Activated CD8-positive, alpha-beta T cell treated with anti-CD3 and anti-CD28 coated beads, Interleukin-2, amount 10 ng/mL, durations not matched to agents 7 days and 5 days (primary cell): ENCODE measurements around the gene PLAGL2. TPM values are rescaled to one million over a fixed set of nuclear protein-coding genes. Genes with fewer than 3 reads are reported as not detected.
A peak's percentile ranks its signal among the peaks of the same experiment; 100 is the strongest.

ENCODE experiments used
- ATAC-seq: fragments of 150-1000 bp; cut with Tn5 transposase; one replicate; pipeline ENCODE4 v1.10.0; 2021; ENCODE audit warnings: moderate library complexity
- CTCF ChIA-PET: fragments of 350-600 bp; sonication (Branson Sonifier 250); formaldehyde crosslinking; loops from one replicate; lab custom pipeline; 2021; ENCODE audit warnings: antibody characterized with exemption; lab: Charles Lee
- POLR2A ChIA-PET: fragments of 350-600 bp; sonication (Branson Sonifier 250); formaldehyde crosslinking; loops from one replicate; lab custom pipeline; 2021; ENCODE audit warnings: antibody characterized with exemption; lab: Charles Lee
- DNase-seq: peaks from one replicate; pipeline ENCODE4 v3.0.0-alpha.2; 2020
- H3K27ac Mint-ChIP-seq: one replicate; pipeline ENCODE4 v1.8.0; 2021; ENCODE audit warnings: mild to moderate bottlenecking, mixed read lengths
- H3K27me3 Mint-ChIP-seq: one replicate; pipeline ENCODE4 v1.8.0; 2021; ENCODE audit warnings: low read depth, mixed read lengths
- H3K36me3 Mint-ChIP-seq: one replicate; pipeline ENCODE4 v1.8.0; 2021; ENCODE audit warnings: low read depth, mixed read lengths
- H3K4me1 Mint-ChIP-seq: one replicate; pipeline ENCODE4 v1.8.0; 2021; ENCODE audit warnings: low read depth, mixed read lengths
- H3K4me3 Mint-ChIP-seq: one replicate; pipeline ENCODE4 v1.8.0; 2021; ENCODE audit warnings: mild to moderate bottlenecking, mixed read lengths
- H3K9me3 Mint-ChIP-seq: one replicate; pipeline ENCODE4 v1.8.0; 2022; ENCODE audit warnings: mixed read lengths; ENCODE audit not compliant: insufficient read depth
- total RNA-seq, 2 experiments: library from RNA; stranded (reverse); gene quantifications; one replicate each; pipeline ENCODE4 v1.2.3, GENCODE V29; 2021

Gene PLAGL2
- total RNA-seq, 2 experiments from 2014 or later, result 21.9 to 22.9 TPM

GRCh38 chr20:32167552-32167951 is 40.0 kb downstream of the PLAGL2 start:
- no peak overlapping the region for H3K4me3 Mint-ChIP-seq
- ATAC-seq (no peak), DNase-seq (no peak)
- ChIA-PET POLR2A (no interaction called here), CTCF (no interaction called here)
- no peak overlapping the region for H3K27ac Mint-ChIP-seq
- H3K36me3 Mint-ChIP-seq, result peaks cover 25% of the 10 kb centered on the region
- no peaks in the 10 kb centered on the region for H3K9me3 Mint-ChIP-seq
- peaks cover 2% of the 10 kb centered on the region for H3K4me1 Mint-ChIP-seq
- no peaks in the 10 kb centered on the region for H3K27me3 Mint-ChIP-seq

GRCh38 chr20:32165836-32166545 is 41.6 kb downstream of the PLAGL2 start:
- Mint-ChIP-seq H3K4me1 (peaks cover 2% of the 10 kb centered on the region), H3K27ac (no peak overlapping the region), H3K9me3 (no peaks in the 10 kb centered on the region), H3K4me3 (no peak overlapping the region), H3K36me3 (peaks cover 40% of the 10 kb centered on the region), H3K27me3 (no peaks in the 10 kb centered on the region)
- ChIA-PET POLR2A (no interaction called here), CTCF (no interaction called here)
- no peak for DNase-seq
- no peak for ATAC-seq

DNA sequence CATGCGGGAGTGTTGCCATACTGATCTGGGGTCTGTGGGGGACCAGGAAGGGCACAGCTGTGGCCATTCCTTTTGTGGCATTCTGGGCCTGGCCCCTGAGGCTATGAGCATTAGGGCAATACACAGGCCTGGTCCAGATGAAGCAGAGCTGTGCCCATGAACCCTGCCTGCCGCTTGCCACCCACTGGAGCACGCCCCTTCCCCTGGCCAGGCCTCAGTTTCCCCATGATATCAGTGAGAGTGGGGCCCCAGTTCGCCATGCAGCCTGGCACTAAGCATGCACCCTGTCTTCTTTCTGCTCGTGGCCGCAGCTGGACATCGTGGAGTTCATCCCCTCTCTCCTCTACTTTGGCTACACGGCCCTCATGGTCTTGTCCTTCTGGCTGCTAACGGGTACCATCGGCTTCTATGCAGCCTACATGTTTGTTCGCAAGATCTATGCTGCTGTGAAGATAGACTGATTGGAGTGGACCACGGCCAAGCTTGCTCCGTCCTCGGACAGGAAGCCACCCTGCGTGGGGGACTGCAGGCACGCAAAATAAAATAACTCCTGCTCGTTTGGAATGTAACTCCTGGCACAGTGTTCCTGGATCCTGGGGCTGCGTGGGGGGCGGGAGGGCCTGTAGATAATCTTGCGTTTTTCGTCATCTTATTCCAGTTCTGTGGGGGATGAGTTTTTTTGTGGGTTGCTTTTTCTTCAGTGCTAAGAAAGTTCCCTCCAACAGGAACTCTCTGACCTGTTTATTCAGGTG is 42.4 kb downstream of the PLAGL2 start:
- Mint-ChIP-seq H3K9me3 (no peaks in the 10 kb centered on the region), H3K36me3 (peaks cover 46% of the 10 kb centered on the region), H3K27ac (no peak overlapping the region), H3K4me1 (peaks cover 2% of the 10 kb centered on the region), H3K4me3 (no peak overlapping the region), H3K27me3 (no peaks in the 10 kb centered on the region)
- no peak for ATAC-seq
- ChIA-PET CTCF (no interaction called here), POLR2A (interaction anchor here (0.8 kb wide), 1 partner anchor 28 kb away, joined by 3 read pairs; no protein-coding TSS in a partner anchor)
- no peak for DNase-seq

DNA sequence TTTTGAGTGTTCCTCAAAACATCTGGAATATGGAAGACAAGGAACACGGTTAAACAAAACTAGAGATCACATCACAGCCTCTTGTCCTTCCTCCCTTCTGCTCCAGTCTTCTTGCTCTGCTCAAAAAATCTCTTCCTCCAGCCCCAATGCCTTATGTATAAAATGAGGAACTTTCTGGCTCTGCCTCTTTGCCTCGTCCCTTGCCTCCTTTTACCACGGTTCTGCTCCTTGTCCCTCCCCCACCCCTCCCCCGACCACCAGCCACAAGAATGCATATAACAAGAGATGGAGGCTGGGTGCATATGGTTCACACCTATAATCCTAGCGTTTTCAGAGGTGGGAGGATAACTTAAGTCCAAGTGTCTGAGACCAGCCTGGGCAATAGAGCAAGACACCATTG is 43.6 kb downstream of the PLAGL2 start:
- Mint-ChIP-seq H3K9me3 (no peaks in the 10 kb centered on the region), H3K4me1 (peaks cover 2% of the 10 kb centered on the region), H3K27me3 (no peaks in the 10 kb centered on the region), H3K27ac (no peak overlapping the region), H3K36me3 (peaks cover 56% of the 10 kb centered on the region), H3K4me3 (no peak overlapping the region)
- CTCF ChIA-PET, result no interaction called here
- POLR2A ChIA-PET, result interaction anchor here (0.8 kb wide), 1 partner anchor 30 kb away, joined by 3 read pairs; no protein-coding TSS in a partner anchor
- DNase-seq (no peak), ATAC-seq (no peak)

DNA sequence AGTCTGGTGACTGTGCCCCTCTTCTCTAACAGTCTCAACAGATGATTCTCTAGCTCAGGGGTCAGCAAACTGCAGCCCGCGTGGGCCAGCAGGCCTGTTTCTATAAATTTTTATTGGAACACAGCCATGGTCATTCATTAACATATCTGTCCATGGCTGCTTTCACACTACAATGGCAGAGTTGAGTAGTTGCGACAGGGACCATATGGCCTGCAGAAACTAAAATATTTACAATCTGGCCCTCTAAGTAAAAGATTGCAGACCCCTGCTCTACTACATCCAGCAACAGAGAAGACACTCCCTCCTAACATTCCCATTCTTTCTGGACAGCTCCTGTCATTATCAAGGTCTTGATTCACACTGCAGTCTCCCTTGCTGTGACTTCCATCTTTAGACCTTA is 45.2 kb downstream of the PLAGL2 start:
- DNase-seq (no peak), ATAC-seq (no peak)
- Mint-ChIP-seq H3K36me3 (peaks cover 65% of the 10 kb centered on the region), H3K4me1 (peaks cover 2% of the 10 kb centered on the region), H3K27ac (no peak overlapping the region), H3K27me3 (no peaks in the 10 kb centered on the region), H3K9me3 (no peaks in the 10 kb centered on the region), H3K4me3 (no peak overlapping the region)
- ChIA-PET POLR2A (no interaction called here), CTCF (no interaction called here)

DNA sequence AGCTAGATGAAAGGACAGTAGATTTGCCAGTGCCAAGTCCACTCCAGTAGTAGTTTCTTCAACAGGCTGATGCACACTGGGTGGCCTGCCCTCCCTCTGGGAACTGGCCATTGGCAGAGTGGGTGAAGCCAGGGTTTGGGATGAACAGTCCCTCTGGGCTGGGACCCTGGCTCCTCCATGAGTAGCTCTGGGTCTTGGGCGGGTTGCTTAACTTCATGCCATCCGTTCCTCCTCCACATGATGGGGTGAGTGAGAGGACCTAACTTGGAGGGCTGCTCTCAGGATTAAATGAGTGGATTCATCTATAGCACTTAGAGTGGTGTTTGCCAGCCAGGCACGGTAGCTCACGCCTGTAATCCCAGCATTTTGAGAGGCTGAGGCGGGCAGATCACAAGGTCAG is 47.2 kb downstream of the PLAGL2 start:
- no peak overlapping the region for H3K27ac Mint-ChIP-seq
- peaks cover 56% of the 10 kb centered on the region for H3K36me3 Mint-ChIP-seq
- no peaks in the 10 kb centered on the region for H3K4me1 Mint-ChIP-seq
- ChIA-PET POLR2A (interaction anchor here (0.6 kb wide), 1 partner anchor 93 kb away, joined by 3 read pairs; no protein-coding TSS in a partner anchor), CTCF (no interaction called here)
- H3K4me3 Mint-ChIP-seq, result no peak overlapping the region
- H3K27me3 Mint-ChIP-seq, result no peaks in the 10 kb centered on the region
- H3K9me3 Mint-ChIP-seq, result no peaks in the 10 kb centered on the region
- DNase-seq, result no peak
- ATAC-seq, result no peak

GRCh38 chr20:32159766-32160221 is 47.7 kb downstream of the PLAGL2 start:
- Mint-ChIP-seq H3K27ac (no peak overlapping the region), H3K4me1 (no peaks in the 10 kb centered on the region), H3K27me3 (no peaks in the 10 kb centered on the region), H3K4me3 (no peak overlapping the region), H3K36me3 (peaks cover 55% of the 10 kb centered on the region), H3K9me3 (no peaks in the 10 kb centered on the region)
- ATAC-seq, result no peak
- CTCF ChIA-PET, result no interaction called here
- POLR2A ChIA-PET, result interaction anchor here (0.6 kb wide), 1 partner anchor 35 kb away, joined by 4 read pairs; no protein-coding TSS in a partner anchor
- no peak for DNase-seq

- no peak for DNase-seq
- Mint-ChIP-seq H3K27ac (no peak overlapping the region), H3K4me1 (no peaks in the 10 kb centered on the region), H3K27me3 (no peaks in the 10 kb centered on the region), H3K4me3 (no peak overlapping the region), H3K9me3 (no peaks in the 10 kb centered on the region), H3K36me3 (peaks cover 55% of the 10 kb centered on the region)
- no peak for ATAC-seq
- ChIA-PET CTCF (interaction anchor here (1.0 kb wide), 1 partner anchor 11 kb away, joined by 3 read pairs; no protein-coding TSS in a partner anchor), POLR2A (interaction anchor here (0.6 kb wide), 1 partner anchor 34 kb away, joined by 4 read pairs; no protein-coding TSS in a partner anchor)
These were observed 48.4 kb downstream of the PLAGL2 start for GRCh38 chr20:32158943-32159660.

DNA sequence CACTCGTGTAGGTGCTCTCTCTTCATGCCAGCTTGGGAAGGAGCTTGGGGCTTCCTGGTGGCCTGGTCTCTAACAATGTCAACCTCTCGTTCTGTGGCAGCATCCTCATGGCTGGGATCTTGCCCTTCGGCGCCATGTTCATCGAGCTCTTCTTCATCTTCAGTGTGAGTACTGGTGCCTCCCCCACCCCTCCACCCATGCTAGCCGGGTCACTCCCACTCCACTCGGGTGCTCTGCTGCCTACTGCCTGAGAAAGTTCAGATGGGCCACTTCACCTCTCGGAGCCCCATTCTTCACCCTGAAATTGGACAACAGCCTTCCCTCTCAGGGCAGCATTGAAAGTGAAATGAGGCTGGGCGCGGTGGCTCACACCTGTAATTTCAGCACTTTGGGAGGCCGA is 49.2 kb downstream of the PLAGL2 start:
- Mint-ChIP-seq H3K4me1 (no peaks in the 10 kb centered on the region), H3K27me3 (no peaks in the 10 kb centered on the region), H3K27ac (no peak overlapping the region), H3K4me3 (no peak overlapping the region), H3K9me3 (no peaks in the 10 kb centered on the region), H3K36me3 (peaks cover 59% of the 10 kb centered on the region)
- no peak for ATAC-seq
- ChIA-PET POLR2A (no interaction called here), CTCF (interaction anchor here (1.0 kb wide), 1 partner anchor 10 kb away, joined by 3 read pairs; no protein-coding TSS in a partner anchor)
- DNase-seq, result no peak

DNA sequence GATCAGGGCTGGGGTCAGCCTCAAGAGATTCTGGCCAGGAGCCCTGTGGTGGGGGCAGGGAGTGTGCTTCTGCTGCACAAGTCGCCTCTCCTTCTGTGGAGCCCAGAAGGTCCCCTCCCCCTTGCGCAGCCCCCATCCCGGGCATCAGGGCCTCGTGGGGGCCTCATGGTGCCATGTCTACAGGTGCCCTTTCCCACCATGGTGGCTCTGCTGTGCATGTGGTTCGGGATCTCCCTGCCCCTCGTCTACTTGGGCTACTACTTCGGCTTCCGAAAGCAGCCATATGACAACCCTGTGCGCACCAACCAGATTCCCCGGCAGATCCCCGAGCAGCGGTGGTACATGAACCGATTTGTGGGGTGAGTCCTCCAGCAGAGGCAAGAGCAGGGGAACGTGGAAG is 49.9 kb downstream of the PLAGL2 start:
- ATAC-seq (no peak), DNase-seq (no peak)
- POLR2A ChIA-PET, result no interaction called here
- no peak overlapping the region for H3K4me3 Mint-ChIP-seq
- CTCF ChIA-PET, result interaction anchor here (1.0 kb wide), 1 partner anchor 9 kb away, joined by 3 read pairs; no protein-coding TSS in a partner anchor
- H3K4me1 Mint-ChIP-seq, result no peaks in the 10 kb centered on the region
- no peaks in the 10 kb centered on the region for H3K27me3 Mint-ChIP-seq
- H3K27ac Mint-ChIP-seq, result no peak overlapping the region
- no peaks in the 10 kb centered on the region for H3K9me3 Mint-ChIP-seq
- H3K36me3 Mint-ChIP-seq, result peaks cover 61% of the 10 kb centered on the region

- H3K36me3 Mint-ChIP-seq, result peaks cover 55% of the 10 kb centered on the region
- no peak overlapping the region for H3K27ac Mint-ChIP-seq
- POLR2A ChIA-PET, result no interaction called here
- CTCF ChIA-PET, result no interaction called here
- no peak for ATAC-seq
- H3K27me3 Mint-ChIP-seq, result no peaks in the 10 kb centered on the region
- no peak overlapping the region for H3K4me3 Mint-ChIP-seq
- no peaks in the 10 kb centered on the region for H3K9me3 Mint-ChIP-seq
- no peaks in the 10 kb centered on the region for H3K4me1 Mint-ChIP-seq
- DNase-seq, result peak; percentile 26
These were observed 52.2 kb downstream of the PLAGL2 start for GRCh38 chr20:32155017-32155981.
